Left renal pelvis (tissue), 4 donors: ENCODE results near the gene ROCK2. TPM values are rescaled to one million over a fixed set of nuclear protein-coding genes. Genes with fewer than 3 reads are reported as not detected.
"Not testable (repeated sequence)": the region's sequence is repeated elsewhere in the genome, so short reads cannot be mapped to it uniquely, and the experiment has no call there.

Source experiments
- DNase-seq, 4 donors: peaks; one replicate each; pipeline ENCODE4 v3.0.0-alpha.2; 2013; ENCODE audit warnings: low read depth in 4 of 4, low spot score in 3 of 4
- polyA plus RNA-seq, 4 donors: library from polyadenylated mRNA; unstranded; fragments of 120-200 nt; gene quantifications; one replicate each; pipeline ENCODE4 v1.2.1, GENCODE V29; 2013; ENCODE audit not compliant: insufficient read length in 4 of 4

Gene ROCK2
- polyA plus RNA-seq, 4 donors = 37.5 to 45.0 (median 43.2) TPM

- DNase-seq = no peak
These were observed 1.1 kb downstream of the ROCK2 start for GRCh38 chr2:11343368-11343649.

- DNase-seq = peak in 2 of 4 donors; percentile 16 to 18
These were observed 1.7 kb downstream of the ROCK2 start for GRCh38 chr2:11342551-11343367.

- no peak for DNase-seq
These were observed 3.7 kb downstream of the ROCK2 start for GRCh38 chr2:11340717-11341116.

- DNase-seq = no peak
These were observed 4.8 kb downstream of the ROCK2 start for GRCh38 chr2:11339508-11340083.

GRCh38 chr2:11338580-11338979, 5.9 kb downstream of the ROCK2 start:
- no peak for DNase-seq

GRCh38 chr2:11337909-11338308, 6.5 kb downstream of the ROCK2 start:
- no peak for DNase-seq

- no peak for DNase-seq
These were observed 8.2 kb downstream of the ROCK2 start for GRCh38 chr2:11336189-11336588.

- DNase-seq = no peak
These were observed 10.8 kb downstream of the ROCK2 start for GRCh38 chr2:11333427-11334183.

GRCh38 chr2:11332596-11332995, 11.8 kb downstream of the ROCK2 start:
- DNase-seq = no peak

GRCh38 chr2:11330457-11331142, 13.8 kb downstream of the ROCK2 start:
- DNase-seq = no peak

GRCh38 chr2:11329776-11330175, 14.7 kb downstream of the ROCK2 start:
- DNase-seq = no peak

- DNase-seq = not testable (repeated sequence)
These were observed 15.9 kb downstream of the ROCK2 start for GRCh38 chr2:11328522-11328921.

- no peak for DNase-seq
These were observed 16.6 kb downstream of the ROCK2 start for GRCh38 chr2:11327871-11328270.

GRCh38 chr2:11326677-11327211, 17.7 kb downstream of the ROCK2 start:
- no peak for DNase-seq

- DNase-seq = no peak
These were observed 18.3 kb downstream of the ROCK2 start for GRCh38 chr2:11325961-11326676.

GRCh38 chr2:11321847-11322246, 22.6 kb downstream of the ROCK2 start:
- no peak for DNase-seq

- DNase-seq = no peak
These were observed 23.5 kb downstream of the ROCK2 start for GRCh38 chr2:11320698-11321492.

- no peak for DNase-seq
These were observed 24.5 kb downstream of the ROCK2 start for GRCh38 chr2:11319939-11320338.

GRCh38 chr2:11315074-11315705, 29.2 kb downstream of the ROCK2 start:
- DNase-seq = no peak
